ENCODE measurements around the gene TSTD1.
A peak's percentile ranks its signal among the peaks of the same experiment; 100 is the strongest.

The TSTD1 gene, protein sequence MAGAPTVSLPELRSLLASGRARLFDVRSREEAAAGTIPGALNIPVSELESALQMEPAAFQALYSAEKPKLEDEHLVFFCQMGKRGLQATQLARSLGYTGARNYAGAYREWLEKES

GRCh38 chr1:161038523-161039153, at the start of gene TSTD1:
TSS of gene TSTD1 (minus strand) at chr1:161038964. CDS start at chr1:161038889, 75 bp downstream.
- Histone ChIP-seq H3K36me3 (ENCODE audit: control insufficient read depth in 5 of 5, insufficient read depth in 5 of 5, low read length in 5 of 5) (peaks cover 4 to 51% (median 50%) of the 10 kb centered on the region in 5 donors), H3K9me3 (ENCODE audit: control insufficient read depth in 5 of 5, low read length in 5 of 5) (no peaks in the 10 kb centered on the region), H3K27ac (ENCODE audit: low read depth, low read length) (peak within 1 kb of the TSS; percentile 13), H3K9ac (ENCODE audit: low read length in 5 of 5) (peak within 1 kb of the TSS in 3 of 5 donors; percentile 30 to 61 (median 59)), H3K27me3 (ENCODE audit: control insufficient read depth in 5 of 5, insufficient read depth in 4 of 5, low read length in 5 of 5) (no peaks in the 10 kb centered on the region), H3K4me3 (ENCODE audit: low read depth in 1 of 5, low read length in 5 of 5) (peak within 1 kb of the TSS; percentile 42 to 73 (median 54)), H3K4me1 (ENCODE audit: control insufficient read depth in 5 of 5, insufficient read depth in 5 of 5, low read length in 5 of 5) (peaks cover 0 to 30% (median 14%) of the 10 kb centered on the region in 5 donors)

- Histone ChIP-seq H3K4me1 (ENCODE audit: control insufficient read depth in 5 of 5, insufficient read depth in 5 of 5, low read length in 5 of 5) (peaks cover 0 to 12% (median 0%) of the 10 kb centered on the region in 5 donors), H3K27me3 (ENCODE audit: control insufficient read depth in 5 of 5, insufficient read depth in 4 of 5, low read length in 5 of 5) (no peaks in the 10 kb centered on the region), H3K9me3 (ENCODE audit: control insufficient read depth in 5 of 5, low read length in 5 of 5) (no peaks in the 10 kb centered on the region), H3K4me3 (ENCODE audit: low read depth in 1 of 5, low read length in 5 of 5) (no peak overlapping the region), H3K36me3 (ENCODE audit: control insufficient read depth in 5 of 5, insufficient read depth in 5 of 5, low read length in 5 of 5) (no peaks in the 10 kb centered on the region), H3K9ac (ENCODE audit: low read length in 5 of 5) (no peak overlapping the region), H3K27ac (ENCODE audit: low read depth, low read length) (no peak overlapping the region)
Measured at GRCh38 chr1:161086457-161086856, 47.7 kb upstream of the TSTD1 start.

- no peak overlapping the region for H3K9ac ChIP-seq (ENCODE audit: low read length in 5 of 5)
- no peak overlapping the region for H3K27ac ChIP-seq (ENCODE audit: low read depth, low read length)
- no peaks in the 10 kb centered on the region for H3K36me3 ChIP-seq (ENCODE audit: control insufficient read depth in 5 of 5, insufficient read depth in 5 of 5, low read length in 5 of 5)
- H3K4me1 ChIP-seq (ENCODE audit: control insufficient read depth in 5 of 5, insufficient read depth in 5 of 5, low read length in 5 of 5), result peaks cover 0 to 12% (median 0%) of the 10 kb centered on the region in 5 donors
- H3K9me3 ChIP-seq (ENCODE audit: control insufficient read depth in 5 of 5, low read length in 5 of 5), result no peaks in the 10 kb centered on the region
- no peak overlapping the region for H3K4me3 ChIP-seq (ENCODE audit: low read depth in 1 of 5, low read length in 5 of 5)
- H3K27me3 ChIP-seq (ENCODE audit: control insufficient read depth in 5 of 5, insufficient read depth in 4 of 5, low read length in 5 of 5), result no peaks in the 10 kb centered on the region
Measured at GRCh38 chr1:161085165-161085564, 46.4 kb upstream of the TSTD1 start.

GRCh38 chr1:161084597-161084988, 45.8 kb upstream of the TSTD1 start:
- Histone ChIP-seq H3K27me3 (ENCODE audit: control insufficient read depth in 5 of 5, insufficient read depth in 4 of 5, low read length in 5 of 5) (no peaks in the 10 kb centered on the region), H3K4me1 (ENCODE audit: control insufficient read depth in 5 of 5, insufficient read depth in 5 of 5, low read length in 5 of 5) (peaks cover 0 to 12% (median 0%) of the 10 kb centered on the region in 5 donors), H3K9ac (ENCODE audit: low read length in 5 of 5) (no peak overlapping the region), H3K36me3 (ENCODE audit: control insufficient read depth in 5 of 5, insufficient read depth in 5 of 5, low read length in 5 of 5) (no peaks in the 10 kb centered on the region), H3K27ac (ENCODE audit: low read depth, low read length) (no peak overlapping the region), H3K9me3 (ENCODE audit: control insufficient read depth in 5 of 5, low read length in 5 of 5) (no peaks in the 10 kb centered on the region), H3K4me3 (ENCODE audit: low read depth in 1 of 5, low read length in 5 of 5) (no peak overlapping the region)

- Histone ChIP-seq H3K4me1 (ENCODE audit: control insufficient read depth in 5 of 5, insufficient read depth in 5 of 5, low read length in 5 of 5) (peaks cover 0 to 10% (median 0%) of the 10 kb centered on the region in 5 donors), H3K27ac (ENCODE audit: low read depth, low read length) (no peak overlapping the region), H3K9ac (ENCODE audit: low read length in 5 of 5) (no peak overlapping the region), H3K27me3 (ENCODE audit: control insufficient read depth in 5 of 5, insufficient read depth in 4 of 5, low read length in 5 of 5) (peaks cover 0 to 3% (median 0%) of the 10 kb centered on the region in 5 donors), H3K36me3 (ENCODE audit: control insufficient read depth in 5 of 5, insufficient read depth in 5 of 5, low read length in 5 of 5) (no peaks in the 10 kb centered on the region), H3K9me3 (ENCODE audit: control insufficient read depth in 5 of 5, low read length in 5 of 5) (no peaks in the 10 kb centered on the region), H3K4me3 (ENCODE audit: low read depth in 1 of 5, low read length in 5 of 5) (no peak overlapping the region)
Measured at GRCh38 chr1:161083748-161084596, 45.2 kb upstream of the TSTD1 start.

GRCh38 chr1:161082996-161083747, 44.4 kb upstream of the TSTD1 start:
- H3K27me3 ChIP-seq (ENCODE audit: control insufficient read depth in 5 of 5, insufficient read depth in 4 of 5, low read length in 5 of 5), result peaks cover 0 to 3% (median 0%) of the 10 kb centered on the region in 5 donors
- no peak overlapping the region for H3K4me3 ChIP-seq (ENCODE audit: low read depth in 1 of 5, low read length in 5 of 5)
- no peaks in the 10 kb centered on the region for H3K9me3 ChIP-seq (ENCODE audit: control insufficient read depth in 5 of 5, low read length in 5 of 5)
- H3K4me1 ChIP-seq (ENCODE audit: control insufficient read depth in 5 of 5, insufficient read depth in 5 of 5, low read length in 5 of 5), result peaks cover 0 to 6% (median 0%) of the 10 kb centered on the region in 5 donors
- no peak overlapping the region for H3K27ac ChIP-seq (ENCODE audit: low read depth, low read length)
- no peak overlapping the region for H3K9ac ChIP-seq (ENCODE audit: low read length in 5 of 5)
- H3K36me3 ChIP-seq (ENCODE audit: control insufficient read depth in 5 of 5, insufficient read depth in 5 of 5, low read length in 5 of 5), result no peaks in the 10 kb centered on the region

- Histone ChIP-seq H3K9ac (ENCODE audit: low read length in 5 of 5) (no peak overlapping the region), H3K27ac (ENCODE audit: low read depth, low read length) (no peak overlapping the region), H3K4me3 (ENCODE audit: low read depth in 1 of 5, low read length in 5 of 5) (no peak overlapping the region), H3K9me3 (ENCODE audit: control insufficient read depth in 5 of 5, low read length in 5 of 5) (no peaks in the 10 kb centered on the region), H3K27me3 (ENCODE audit: control insufficient read depth in 5 of 5, insufficient read depth in 4 of 5, low read length in 5 of 5) (peaks cover 0 to 3% (median 0%) of the 10 kb centered on the region in 5 donors), H3K4me1 (ENCODE audit: control insufficient read depth in 5 of 5, insufficient read depth in 5 of 5, low read length in 5 of 5) (peaks cover 0 to 6% (median 0%) of the 10 kb centered on the region in 5 donors), H3K36me3 (ENCODE audit: control insufficient read depth in 5 of 5, insufficient read depth in 5 of 5, low read length in 5 of 5) (no peaks in the 10 kb centered on the region)
Measured at GRCh38 chr1:161082483-161082882, 43.7 kb upstream of the TSTD1 start.

DNA sequence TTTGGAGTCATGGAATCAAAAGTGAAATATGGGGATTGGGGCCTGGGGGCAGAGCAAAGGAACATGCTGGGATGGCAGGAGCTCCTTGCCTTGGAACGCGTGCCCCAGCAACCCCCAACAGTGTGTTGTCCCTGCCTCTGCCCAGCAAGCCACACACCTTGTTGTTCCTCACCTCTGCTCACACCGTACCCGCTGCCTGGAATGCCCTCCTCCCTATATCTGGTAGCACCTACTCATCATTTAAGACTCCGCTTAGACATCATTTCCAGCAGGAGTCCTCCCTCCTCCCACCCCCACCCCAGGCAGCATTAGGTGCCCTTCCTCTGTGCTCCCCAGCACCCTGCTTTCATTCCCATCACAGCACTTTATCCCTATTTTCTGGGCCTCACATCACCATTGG, 42.8 kb upstream of the TSTD1 start:
- Histone ChIP-seq H3K36me3 (ENCODE audit: control insufficient read depth in 5 of 5, insufficient read depth in 5 of 5, low read length in 5 of 5) (no peaks in the 10 kb centered on the region), H3K9me3 (ENCODE audit: control insufficient read depth in 5 of 5, low read length in 5 of 5) (no peaks in the 10 kb centered on the region), H3K4me1 (ENCODE audit: control insufficient read depth in 5 of 5, insufficient read depth in 5 of 5, low read length in 5 of 5) (peaks cover 0 to 6% (median 0%) of the 10 kb centered on the region in 5 donors), H3K4me3 (ENCODE audit: low read depth in 1 of 5, low read length in 5 of 5) (no peak overlapping the region), H3K27ac (ENCODE audit: low read depth, low read length) (no peak overlapping the region), H3K27me3 (ENCODE audit: control insufficient read depth in 5 of 5, insufficient read depth in 4 of 5, low read length in 5 of 5) (peaks cover 0 to 3% (median 0%) of the 10 kb centered on the region in 5 donors), H3K9ac (ENCODE audit: low read length in 5 of 5) (no peak overlapping the region)

DNA sequence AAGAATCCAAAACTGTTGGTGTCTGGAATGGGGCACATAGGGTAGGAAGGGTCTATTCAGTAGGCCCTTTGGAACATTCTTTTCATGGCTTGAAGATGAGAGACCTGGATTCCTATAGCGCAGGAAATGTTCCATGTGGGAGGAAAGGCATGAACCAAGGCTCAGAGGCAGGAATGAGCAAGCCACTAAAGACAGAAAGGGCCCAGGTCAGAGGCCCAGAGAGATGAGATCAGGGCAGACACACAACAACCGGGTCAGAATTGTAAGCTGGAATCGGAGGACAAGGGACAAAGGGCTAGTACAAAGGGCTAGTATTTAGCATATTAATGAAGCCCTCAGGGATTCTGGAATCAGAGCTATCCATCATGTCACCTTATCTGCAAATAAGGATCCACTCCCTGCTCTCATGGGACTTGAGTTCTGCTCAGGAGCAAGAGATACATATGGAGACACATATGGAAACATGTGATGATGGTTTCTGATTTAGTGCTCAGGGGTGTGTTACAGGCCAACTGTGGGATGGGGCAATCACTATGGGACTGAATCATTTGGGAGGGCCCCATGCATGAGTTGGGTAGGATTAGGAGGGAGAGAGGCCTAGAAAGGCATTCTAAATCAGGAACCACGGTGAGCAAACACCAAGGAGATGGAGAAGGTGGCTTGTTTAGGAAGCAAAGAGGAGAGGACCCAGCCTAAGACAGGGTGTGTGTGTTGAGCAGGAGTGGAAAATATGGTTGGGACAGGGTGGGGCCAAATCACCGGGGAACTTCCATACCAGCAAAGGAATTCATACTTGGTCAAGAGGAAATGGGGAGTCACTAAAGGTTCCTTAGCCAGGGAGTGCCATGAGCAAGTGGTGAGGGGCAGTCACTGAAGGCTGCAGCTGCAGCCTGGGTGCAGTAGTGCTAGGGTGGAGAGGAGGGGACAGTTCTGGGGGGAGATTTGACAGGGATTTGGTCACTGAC, 42.0 kb upstream of the TSTD1 start:
- H3K9ac ChIP-seq (ENCODE audit: low read length in 5 of 5), result no peak overlapping the region
- H3K4me1 ChIP-seq (ENCODE audit: control insufficient read depth in 5 of 5, insufficient read depth in 5 of 5, low read length in 5 of 5), result peaks cover 0 to 6% (median 0%) of the 10 kb centered on the region in 5 donors
- peaks cover 0 to 3% (median 0%) of the 10 kb centered on the region in 5 donors for H3K27me3 ChIP-seq (ENCODE audit: control insufficient read depth in 5 of 5, insufficient read depth in 4 of 5, low read length in 5 of 5)
- no peaks in the 10 kb centered on the region for H3K36me3 ChIP-seq (ENCODE audit: control insufficient read depth in 5 of 5, insufficient read depth in 5 of 5, low read length in 5 of 5)
- no peak overlapping the region for H3K4me3 ChIP-seq (ENCODE audit: low read depth in 1 of 5, low read length in 5 of 5)
- H3K27ac ChIP-seq (ENCODE audit: low read depth, low read length), result no peak overlapping the region
- no peaks in the 10 kb centered on the region for H3K9me3 ChIP-seq (ENCODE audit: control insufficient read depth in 5 of 5, low read length in 5 of 5)

All from subcutaneous abdominal adipose tissue (tissue), 5 donors.